ENCODE data around the gene CD99L2.
"Not testable (repeated sequence)": the region's sequence is repeated elsewhere in the genome, so short reads cannot be mapped to it uniquely, and the experiment has no call there.

CD99L2 gene

DNA sequence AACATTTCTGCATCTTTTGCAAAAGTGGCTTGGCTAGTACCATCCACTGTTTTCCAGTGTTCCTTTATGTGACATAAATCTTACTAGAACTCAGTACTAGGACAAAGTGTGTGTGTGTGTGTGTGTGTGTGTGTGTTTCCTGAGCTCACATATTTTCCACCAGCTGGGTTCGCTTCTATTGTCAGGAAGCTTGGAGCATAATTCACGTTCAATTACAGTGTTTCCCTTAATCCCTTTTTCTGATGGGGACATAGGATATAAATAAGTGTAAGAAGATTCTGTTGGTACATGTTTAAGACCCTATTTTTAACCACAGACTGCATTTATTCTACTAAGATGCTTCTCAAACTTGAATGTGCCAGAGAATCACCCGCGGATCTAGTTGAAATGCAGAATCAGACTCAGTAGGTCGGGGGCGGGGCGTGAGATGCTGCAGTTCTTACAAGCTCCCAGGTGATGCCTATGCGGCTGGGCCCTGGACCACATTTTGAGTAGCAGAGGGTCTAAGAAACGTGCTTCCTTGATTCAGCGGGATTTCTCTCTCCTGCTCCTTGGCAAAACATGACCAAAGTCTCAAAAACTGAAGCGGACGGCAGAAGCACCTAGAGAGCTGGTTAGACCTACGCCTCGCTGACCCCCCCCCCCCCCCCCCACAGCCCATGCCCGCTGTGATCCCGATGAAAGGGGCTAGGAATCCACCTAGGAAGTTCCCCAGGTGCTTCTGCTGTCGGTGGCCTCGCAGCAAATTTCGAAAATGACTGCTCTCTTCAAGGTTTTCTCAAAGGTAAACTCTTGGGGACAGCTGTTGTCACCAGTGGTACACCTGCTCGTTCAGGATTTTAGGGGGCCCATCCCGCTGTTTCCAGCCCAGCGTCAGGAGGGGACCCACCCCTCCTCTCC lies 797 bp downstream of the CD99L2 start:
- DNase-seq (ENCODE audit: low read depth in 2 of 2, low spot score in 1 of 2): peak in 1 of 2 donors; percentile 18

DNA sequence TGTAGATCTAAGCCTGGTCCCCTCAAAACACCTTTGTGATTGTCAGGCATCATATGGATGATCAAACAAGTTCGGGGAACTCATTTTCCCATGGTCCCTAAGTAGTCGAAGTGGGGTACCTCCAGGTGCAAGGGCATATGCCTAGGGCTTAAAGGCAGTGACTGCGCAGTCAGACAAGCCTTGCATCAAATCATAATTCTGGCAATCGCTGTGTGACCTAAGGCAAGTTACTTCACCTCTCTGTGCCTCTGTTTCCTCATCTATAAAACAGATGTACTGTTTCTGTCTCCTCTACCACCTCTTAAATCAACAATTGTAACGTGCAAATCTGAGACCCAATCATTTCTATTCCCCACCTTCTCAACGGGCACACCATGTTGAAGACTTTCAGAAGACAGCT lies 1.8 kb downstream of the CD99L2 start:
- no peak for DNase-seq (ENCODE audit: low read depth in 2 of 2, low spot score in 1 of 2)

DNA sequence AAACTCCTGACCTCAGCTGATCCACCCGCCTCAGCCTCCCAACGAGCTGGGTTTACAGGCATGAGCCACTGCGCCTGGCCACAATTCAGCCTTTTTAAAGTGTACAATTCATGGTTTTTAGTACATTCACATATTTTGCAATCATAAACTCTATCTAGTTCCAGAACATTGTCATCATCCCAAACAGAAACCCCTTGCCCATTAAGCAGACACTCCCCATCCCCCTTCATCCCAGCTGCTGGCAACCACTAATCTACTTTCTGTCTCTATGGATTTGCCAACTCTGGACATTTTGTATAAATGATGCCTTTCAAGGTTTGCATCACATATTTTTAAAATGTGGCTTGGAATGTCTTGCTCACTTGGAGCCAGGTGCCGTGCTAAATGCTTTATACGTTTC lies 4.5 kb downstream of the CD99L2 start:
- DNase-seq (ENCODE audit: low read depth in 2 of 2, low spot score in 1 of 2): no peak

DNA sequence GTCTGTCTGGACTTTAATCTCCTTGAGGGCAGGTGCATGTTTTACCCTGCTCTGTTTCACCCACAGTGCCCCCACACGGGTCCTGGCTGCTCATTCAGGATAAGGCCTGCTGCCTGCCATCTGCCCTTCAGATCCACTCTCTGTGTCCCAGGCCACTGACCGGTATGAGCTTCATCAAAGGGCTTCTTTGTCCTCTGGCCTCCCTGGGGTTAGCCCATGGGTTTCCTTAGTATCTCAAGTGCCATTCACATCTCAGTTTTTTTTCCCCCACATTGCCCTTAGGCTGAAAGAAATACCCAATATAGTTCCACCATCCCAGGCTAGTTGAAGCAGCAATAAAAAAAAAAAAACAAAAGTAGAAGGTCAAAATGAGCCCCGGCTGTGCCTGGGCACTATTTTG lies 9.3 kb downstream of the CD99L2 start:
- no peak for DNase-seq (ENCODE audit: low read depth in 2 of 2, low spot score in 1 of 2)

DNA sequence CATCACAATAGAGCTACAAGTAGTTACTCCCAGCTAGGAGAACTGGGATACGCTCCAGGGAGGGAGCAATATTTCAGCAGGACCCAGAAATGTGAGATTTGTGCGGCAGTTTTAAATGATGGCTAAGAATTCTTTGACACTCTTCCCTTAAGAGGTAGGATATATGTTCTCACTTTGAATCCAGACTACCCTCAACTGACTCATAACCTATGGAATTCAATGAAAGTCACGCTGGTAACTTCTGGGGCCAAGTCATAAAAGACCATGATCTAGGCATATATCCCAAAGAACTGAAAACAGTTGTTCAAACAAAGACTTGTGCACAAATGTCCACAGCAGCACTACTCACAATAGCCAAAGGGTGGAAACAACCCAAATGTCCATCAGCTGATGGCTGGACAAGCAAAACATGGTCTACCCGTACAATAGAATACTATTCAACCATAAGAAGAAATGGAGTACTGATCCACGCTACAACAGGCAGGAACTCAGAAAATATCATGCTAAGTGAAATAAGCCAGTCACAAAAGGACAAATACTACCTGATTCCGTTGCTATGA lies 10.5 kb downstream of the CD99L2 start:
- no peak for DNase-seq (ENCODE audit: low read depth in 2 of 2, low spot score in 1 of 2)

DNA sequence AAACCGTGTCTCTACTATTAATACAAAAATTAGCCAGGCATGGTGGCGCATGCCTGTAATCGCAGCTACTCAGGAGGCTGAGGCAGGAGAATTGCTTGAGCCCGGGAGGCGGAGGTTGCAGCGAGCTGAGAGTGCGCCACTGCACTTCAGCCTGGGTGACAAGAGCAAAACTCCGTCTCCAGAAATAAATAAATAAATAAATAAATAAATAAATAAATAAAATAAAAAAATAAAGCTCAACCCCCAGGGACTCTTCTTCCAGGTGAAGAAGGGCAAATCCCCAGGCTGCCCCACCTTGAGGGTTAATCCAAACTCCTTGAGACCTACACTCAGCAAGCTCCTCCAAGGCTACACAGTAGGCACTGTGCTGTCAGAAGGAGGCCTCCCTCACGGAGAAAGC lies 11.2 kb downstream of the CD99L2 start:
- not testable (repeated sequence) for DNase-seq (ENCODE audit: low read depth in 2 of 2, low spot score in 1 of 2)

DNA sequence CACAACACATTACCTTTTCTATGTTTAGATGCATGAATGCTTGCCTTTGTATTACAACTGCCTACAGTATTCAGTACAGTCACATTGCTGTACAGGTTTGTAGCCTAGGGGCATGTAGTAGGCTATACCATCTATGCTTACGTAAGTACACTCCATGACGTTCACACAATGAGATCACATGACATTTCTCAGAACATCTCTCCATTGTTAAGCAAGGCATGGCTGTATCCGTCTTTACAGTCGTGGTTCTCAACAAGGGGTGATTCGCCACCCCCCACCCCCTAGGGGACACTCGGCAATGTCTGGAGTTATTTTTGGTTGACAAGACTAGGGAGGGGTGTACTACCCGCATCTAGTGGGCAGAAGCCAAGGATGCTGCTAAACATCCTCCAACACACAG lies 12.1 kb downstream of the CD99L2 start:
- no peak for DNase-seq (ENCODE audit: low read depth in 2 of 2, low spot score in 1 of 2)

DNA sequence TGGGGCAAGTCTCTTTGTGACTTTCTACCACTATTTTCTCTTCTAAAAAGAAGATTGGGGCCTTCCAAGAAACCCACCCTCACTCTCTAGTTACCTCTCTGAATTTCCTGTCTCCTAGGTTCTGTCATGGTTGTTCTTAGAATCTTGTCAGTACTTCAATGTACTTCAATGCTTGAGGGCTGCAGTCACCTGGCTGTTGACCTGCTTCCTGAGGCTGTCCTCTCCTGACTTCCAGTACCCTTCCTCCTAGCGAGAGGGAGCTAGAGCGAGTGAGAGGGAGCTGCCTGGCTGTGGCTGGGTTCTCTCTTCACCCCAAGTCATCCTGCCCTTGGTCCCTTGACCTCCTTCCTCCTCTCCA lies 17.7 kb downstream of the CD99L2 start:
- no peak for DNase-seq (ENCODE audit: low read depth in 2 of 2, low spot score in 1 of 2)

DNA sequence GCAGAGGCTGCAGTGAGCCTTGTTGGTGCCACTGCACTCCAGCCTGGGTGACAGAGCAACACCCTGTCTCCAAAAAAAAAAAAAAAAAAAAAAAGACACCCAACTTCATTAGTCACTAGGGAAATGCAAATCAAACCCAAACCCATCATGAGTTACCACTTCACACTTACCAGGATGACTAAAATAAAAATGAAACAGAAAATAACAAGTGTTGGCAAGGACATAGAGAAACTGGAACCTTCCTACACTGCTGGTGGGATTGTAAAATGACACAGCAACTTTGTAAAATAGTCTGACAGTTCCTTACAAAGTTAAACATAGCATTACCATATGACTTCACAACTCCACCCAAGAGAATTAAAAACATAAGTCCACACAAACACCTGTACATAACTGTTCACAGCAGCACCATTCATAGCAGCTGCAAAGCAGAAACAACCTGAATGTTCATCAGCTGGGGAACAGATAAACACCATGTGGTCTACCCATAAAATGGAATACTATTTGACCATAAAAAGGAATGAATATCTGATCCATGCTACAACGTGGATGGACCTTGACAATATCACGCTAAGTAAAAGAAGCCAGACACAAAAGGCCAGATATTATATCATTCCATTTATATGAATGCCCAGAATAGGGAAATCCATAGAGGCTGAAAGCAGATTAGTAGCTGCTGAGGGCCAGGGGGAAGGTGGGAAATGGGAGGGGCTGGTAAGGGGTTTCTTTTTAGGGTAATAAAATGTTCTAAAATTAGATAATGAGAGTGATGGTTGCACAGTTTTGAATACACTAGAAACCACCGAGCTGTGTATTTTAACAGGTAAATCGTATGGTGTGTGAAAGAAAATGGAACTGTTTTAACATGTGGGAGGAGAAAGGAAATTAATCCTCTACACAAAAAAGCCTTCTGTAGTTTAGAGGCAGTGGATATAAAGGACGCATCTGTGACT lies 18.3 kb downstream of the CD99L2 start:
- no peak for DNase-seq (ENCODE audit: low read depth in 2 of 2, low spot score in 1 of 2)

DNA sequence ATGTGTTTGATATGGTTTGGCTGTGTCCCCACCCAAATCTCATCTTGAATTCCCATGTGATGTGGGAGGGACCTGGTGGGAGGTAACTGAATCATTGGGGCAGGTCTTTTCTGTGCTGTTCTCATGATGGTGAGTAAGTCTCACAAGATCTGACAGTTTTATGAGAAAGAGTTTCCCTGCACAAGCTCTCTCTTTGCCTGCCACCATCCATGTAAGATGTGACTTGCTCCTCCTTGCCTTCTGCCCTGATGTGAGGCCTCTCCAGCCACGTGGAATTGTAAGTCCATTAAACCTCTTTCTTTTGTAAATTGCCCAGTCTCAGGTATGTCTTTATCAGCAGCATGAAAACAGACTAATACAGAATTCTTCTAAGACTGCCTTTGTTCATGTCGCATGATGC lies 22.8 kb downstream of the CD99L2 start:
- DNase-seq (ENCODE audit: low read depth in 2 of 2, low spot score in 1 of 2): not testable (repeated sequence)

DNA sequence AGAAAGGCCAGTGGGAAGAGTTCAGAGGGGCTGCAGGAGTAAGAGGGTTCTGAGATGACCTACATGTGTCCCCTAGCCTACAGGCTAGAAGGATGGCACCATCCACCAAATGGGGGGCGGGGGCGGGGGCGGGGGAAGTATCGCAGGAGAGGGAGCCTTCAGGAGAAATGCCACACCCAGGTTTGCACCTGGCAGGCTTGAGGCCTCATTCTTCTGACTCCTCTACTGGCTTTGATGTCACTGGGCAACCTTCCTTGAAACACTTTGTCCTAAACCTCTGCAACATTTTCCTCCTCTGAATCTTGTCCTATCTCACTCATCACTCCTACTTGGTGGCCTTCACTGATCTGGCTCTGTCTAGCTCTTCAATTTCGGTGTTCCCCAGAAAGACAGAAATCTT lies 24.0 kb downstream of the CD99L2 start:
- DNase-seq (ENCODE audit: low read depth in 2 of 2, low spot score in 1 of 2): no peak

DNA sequence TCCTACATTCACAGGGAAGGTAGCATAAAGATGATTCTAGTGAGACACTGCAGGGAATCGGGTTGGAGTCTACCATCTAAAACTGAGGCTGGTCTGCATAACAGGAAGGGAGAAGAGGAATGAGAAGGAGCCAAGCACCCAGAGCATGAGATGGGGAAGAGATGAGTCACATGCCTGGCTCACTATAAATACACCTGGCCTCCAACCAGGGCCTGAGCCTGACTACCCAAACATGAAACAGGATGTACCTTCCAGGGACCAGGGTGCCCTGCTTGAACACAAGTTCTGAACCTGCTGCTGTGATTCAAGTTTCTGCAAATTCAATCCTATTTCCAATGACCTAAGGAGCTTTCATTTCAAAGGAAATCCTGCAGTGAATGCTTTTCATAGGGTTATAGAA lies 24.9 kb downstream of the CD99L2 start:
- no peak for DNase-seq (ENCODE audit: low read depth in 2 of 2, low spot score in 1 of 2)

DNA sequence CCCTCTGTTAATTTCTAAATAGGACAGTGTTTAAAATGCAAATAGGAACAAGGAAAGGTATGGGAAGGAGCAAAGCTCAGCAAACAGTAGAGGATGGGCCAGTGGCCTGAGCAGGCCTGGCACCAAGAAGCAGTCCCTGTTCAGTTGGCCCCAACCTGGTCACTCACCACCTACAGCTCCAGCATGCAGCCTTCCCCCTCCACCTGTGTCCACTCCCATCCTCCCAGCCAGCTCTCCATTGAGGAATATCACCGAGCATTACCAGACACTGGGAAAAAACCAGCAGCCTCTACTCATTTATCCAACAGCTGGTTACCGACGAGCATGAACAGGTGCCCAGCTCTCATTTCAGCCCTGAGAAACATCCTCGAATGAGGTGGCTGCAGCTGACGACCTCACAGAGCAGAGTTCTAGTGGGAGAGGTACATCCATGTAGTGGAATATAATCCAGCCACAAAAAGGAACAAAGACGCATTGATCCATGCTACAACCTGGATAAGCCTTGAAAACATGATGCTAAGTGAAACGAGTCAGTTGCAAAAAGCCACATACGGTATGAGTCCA lies 25.6 kb downstream of the CD99L2 start:
- DNase-seq (ENCODE audit: low read depth in 2 of 2, low spot score in 1 of 2): no peak

DNA sequence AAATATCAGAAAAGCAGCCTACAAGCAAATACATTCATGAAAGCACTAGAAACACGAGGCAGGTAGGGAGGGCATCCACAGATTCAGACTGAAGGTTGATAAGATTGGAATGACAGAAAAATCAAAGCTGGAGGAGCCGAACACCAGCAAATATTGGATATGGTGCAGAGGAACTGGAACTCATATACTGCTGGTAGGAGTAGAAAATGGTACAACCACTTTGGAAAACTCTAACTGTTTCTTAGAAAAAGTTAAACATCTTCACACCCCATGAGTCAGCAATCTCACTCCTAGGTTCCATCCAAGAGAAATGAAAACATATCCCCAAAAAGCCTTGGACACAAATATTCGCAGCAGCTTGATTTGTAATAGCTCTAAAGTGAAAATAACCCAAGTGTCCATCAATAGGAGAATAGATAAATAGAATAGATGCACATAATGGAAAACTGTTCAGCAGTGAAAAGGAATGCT lies 27.1 kb downstream of the CD99L2 start:
- no peak for DNase-seq (ENCODE audit: low read depth in 2 of 2, low spot score in 1 of 2)

DNA sequence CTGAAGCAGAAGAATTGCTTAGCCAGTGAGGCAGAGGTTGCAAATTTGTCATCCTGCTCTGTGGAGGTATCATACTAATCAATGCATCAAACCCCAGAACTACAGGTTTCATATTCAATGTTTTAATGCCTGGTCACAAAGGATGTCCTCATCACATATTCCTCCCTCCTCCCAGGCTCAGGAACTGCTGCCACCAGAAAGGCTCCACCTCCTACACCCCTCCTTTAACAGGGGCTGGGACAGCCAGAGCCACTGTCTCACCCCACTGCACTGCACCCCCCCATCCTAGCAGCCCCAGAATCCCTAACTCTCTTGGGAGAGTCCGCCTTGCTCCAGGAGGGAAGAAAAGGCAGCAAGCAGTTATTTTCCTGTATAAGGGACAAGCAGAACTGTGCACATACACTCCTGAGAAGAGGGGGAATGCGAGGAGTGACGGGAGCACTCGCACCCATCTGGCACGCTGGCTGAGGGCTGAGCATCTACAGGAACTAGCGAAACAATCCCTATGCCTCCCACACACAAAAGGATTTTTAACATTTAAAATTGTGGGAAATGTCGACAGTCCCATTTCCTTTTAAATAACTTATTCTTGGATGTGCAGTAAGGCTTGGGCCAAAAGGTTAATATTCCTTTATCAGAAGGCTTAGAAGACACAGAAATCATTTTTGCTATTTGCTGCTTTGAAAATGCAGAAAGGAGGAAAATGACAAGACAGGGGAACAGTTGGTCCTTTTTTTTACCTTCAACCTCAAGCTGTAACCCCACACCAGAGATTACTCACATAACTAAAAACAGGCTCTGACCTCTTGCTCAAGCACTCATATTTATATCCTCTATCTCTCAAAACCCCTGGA lies 27.8 kb downstream of the CD99L2 start:
- no peak for DNase-seq (ENCODE audit: low read depth in 2 of 2, low spot score in 1 of 2)

DNA sequence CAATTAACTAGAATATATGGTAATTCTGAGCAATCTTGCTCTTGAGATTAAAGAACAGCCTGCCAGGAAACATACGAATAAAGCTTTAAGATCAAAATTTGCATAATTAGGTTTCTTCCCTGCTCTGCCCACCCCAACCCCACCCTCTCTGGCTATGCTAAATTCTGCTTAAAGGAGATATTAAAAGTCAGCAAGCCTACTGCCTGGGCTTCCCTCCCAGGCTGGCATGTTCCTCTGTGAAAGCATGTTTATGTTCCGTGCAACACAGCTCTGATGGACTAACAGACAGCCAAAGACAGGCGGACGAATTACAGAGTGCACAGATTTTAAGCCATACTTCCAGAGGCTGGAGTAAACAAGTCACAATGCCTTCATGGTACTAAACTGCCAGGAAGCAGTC lies 28.4 kb downstream of the CD99L2 start:
- no peak for DNase-seq (ENCODE audit: low read depth in 2 of 2, low spot score in 1 of 2)

DNA sequence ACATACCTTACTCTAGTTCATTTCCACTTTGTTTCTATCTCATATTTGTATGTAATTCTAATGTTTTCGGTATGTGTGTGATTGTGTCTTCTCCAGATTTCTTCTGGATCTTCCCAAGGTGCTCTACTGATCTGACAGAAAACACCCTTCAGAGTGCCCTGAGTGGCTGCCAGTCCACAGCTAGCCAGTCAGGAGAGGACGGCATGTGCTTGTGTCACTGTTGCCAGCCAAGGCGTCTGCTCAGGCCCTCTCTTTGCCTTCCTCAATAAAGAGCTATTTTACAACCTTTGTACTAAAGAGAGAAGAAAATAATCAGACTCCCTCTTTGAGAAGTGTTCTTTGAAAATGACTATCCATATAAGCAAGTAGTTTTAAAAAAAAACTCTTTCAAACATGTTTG lies 29.0 kb downstream of the CD99L2 start:
- DNase-seq (ENCODE audit: low read depth in 2 of 2, low spot score in 1 of 2): no peak

DNA sequence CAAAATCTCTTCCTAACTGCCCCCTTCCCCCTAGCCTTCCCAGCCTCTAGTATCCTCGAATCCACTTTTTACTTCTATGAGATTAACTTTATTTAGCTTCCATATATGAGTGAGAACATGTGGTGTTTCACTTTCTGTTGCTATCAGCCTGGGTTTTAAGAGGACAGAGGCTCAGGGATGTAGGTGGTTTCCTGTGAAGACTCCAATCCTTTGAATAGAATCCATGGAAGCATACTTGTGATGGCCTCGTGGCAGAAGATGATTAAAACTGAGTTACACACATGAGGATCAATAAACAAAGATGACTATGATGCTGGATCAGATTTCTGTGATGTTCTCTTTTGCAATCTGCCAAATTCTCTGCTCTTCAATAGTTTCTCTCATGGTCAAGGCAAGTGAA lies 29.8 kb downstream of the CD99L2 start:
- no peak for DNase-seq (ENCODE audit: low read depth in 2 of 2, low spot score in 1 of 2)

DNA sequence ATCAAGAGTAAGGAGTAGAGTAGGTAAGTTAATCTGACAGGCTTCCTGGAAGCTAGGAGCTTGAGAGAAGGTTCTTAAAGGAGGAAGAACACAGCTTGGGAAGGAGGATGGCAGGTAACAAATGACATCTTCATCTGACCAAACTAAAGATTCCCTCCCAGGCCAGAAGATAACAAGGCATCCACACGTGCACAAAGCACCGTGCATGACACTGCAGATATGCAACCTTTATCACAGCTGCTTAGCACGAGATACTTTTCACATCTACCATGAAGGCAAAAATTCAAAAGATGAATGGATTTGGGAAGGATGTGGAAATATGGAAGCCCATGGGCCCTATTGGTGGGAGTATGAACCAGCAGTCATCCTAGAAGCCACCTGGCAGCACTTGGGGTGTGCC lies 34.3 kb downstream of the CD99L2 start:
- DNase-seq (ENCODE audit: low read depth in 2 of 2, low spot score in 1 of 2): no peak

DNA sequence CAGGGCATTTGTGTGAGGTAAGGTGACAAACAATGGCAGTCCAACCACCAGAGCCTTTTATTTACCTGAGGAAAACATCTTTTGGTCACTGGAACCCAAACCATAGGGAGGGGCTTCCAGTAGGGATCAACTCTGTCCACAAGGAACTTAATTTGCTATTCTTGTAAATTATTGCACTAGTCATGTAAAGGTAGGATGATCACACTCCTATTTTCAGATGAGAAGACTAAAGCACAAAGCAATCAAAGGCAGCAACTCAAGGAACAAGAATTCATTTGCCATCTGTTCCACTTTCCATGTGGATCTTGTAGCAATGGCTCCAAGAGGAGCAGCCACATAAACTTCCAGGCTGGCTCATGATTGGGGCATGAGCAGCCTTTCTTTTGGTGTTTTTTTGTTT lies 35.3 kb downstream of the CD99L2 start:
- DNase-seq (ENCODE audit: low read depth in 2 of 2, low spot score in 1 of 2): no peak

DNA sequence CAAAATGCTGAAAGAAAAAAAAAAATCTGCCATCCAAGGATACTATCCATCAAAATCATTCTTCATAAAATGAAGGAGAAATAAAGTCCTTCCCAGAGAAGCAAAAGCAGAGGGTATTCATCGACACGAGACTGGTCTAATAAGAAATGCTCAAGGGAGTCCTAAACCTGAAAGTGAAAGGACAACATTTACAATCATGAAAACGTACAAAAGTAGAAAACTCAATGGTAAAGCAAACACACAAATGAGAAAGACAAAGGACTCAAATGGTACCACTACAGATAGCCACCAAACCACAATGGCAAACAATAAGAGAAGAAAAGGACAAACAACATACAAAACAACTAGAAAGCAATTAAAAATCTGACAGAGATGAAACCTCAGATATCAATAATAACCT lies 41.0 kb downstream of the CD99L2 start:
- no peak for DNase-seq (ENCODE audit: low read depth in 2 of 2, low spot score in 1 of 2)

All from stimulated activated CD8-positive, alpha-beta memory T cell treated with anti-CD3 and anti-CD28 coated beads, Interleukin-4, amount 100 ng/mL, for 4 hours (primary cell).